Ishikawa (cell line): Measurements from ENCODE around the gene COPE.

Source experiments
- CREB1 ChIP-seq: IDR thresholded peaks from 2 replicates; pipeline ENCODE4 v1.6.1; 2012; ENCODE audit warnings: low read depth
- EP300 ChIP-seq: IDR thresholded peaks from 2 replicates; pipeline ENCODE4 v1.6.1; 2012; ENCODE audit warnings: borderline replicate concordance
- MAX ChIP-seq: IDR thresholded peaks from 2 replicates; pipeline ENCODE4 v1.6.1; 2012
- RAD21 ChIP-seq: IDR thresholded peaks from 2 replicates; pipeline ENCODE4 v1.6.1; 2012; ENCODE audit warnings: low read depth
- REST ChIP-seq: IDR thresholded peaks from 2 replicates; pipeline ENCODE4 v1.6.1; 2012; ENCODE audit warnings: low read depth, mild to moderate bottlenecking
- TAF1 ChIP-seq: IDR thresholded peaks from 2 replicates; pipeline ENCODE4 v1.6.1; 2012; ENCODE audit warnings: low read depth, mild to moderate bottlenecking
- TCF12 ChIP-seq: IDR thresholded peaks from 2 replicates; pipeline ENCODE4 v1.6.1; 2012; ENCODE audit warnings: low read depth
- TEAD4 ChIP-seq: IDR thresholded peaks from 2 replicates; pipeline ENCODE4 v1.6.1; 2012

- TF ChIP-seq MAX (no peak), REST (no peak), TEAD4 (no peak), TAF1 (no peak), CREB1 (no peak), TCF12 (no peak), EP300 (no peak), RAD21 (no peak)
These were observed 5.7 kb downstream of the COPE start for GRCh38 chr19:18913466-18913865.
